Fibroblast of skin of left biceps (primary cell): ENCODE data around the gene MCC.
"Not testable (repeated sequence)": the region's sequence is repeated elsewhere in the genome, so short reads cannot be mapped to it uniquely, and the experiment has no call there.

ENCODE experiments used
- DNase-seq, 2 experiments: peaks; one replicate each; pipeline ENCODE4 v3.0.0-alpha.2; 2013; ENCODE audit warnings: low read depth in 2 of 2

Gene MCC

GRCh38 chr5:113082547-113082905 is 405.7 kb downstream of the MCC start:
- DNase-seq: no peak

- DNase-seq: no peak
Measured at GRCh38 chr5:113081881-113082546, 406.2 kb downstream of the MCC start.

GRCh38 chr5:113081091-113081839 is 407.0 kb downstream of the MCC start:
- no peak for DNase-seq

GRCh38 chr5:113076649-113077048 is 411.6 kb downstream of the MCC start:
- not testable (repeated sequence) for DNase-seq

GRCh38 chr5:113075019-113075418 is 413.2 kb downstream of the MCC start:
- no peak for DNase-seq

- not testable (repeated sequence) for DNase-seq
Measured at GRCh38 chr5:113073629-113074034, 414.6 kb downstream of the MCC start.

GRCh38 chr5:113071401-113071800 is 416.9 kb downstream of the MCC start:
- no peak for DNase-seq

- no peak for DNase-seq
Measured at GRCh38 chr5:113070901-113071300, 417.4 kb downstream of the MCC start.

GRCh38 chr5:113068559-113068958 is 419.7 kb downstream of the MCC start:
- no peak for DNase-seq

GRCh38 chr5:113067635-113068344 is 420.5 kb downstream of the MCC start:
- no peak for DNase-seq

- no peak for DNase-seq
Measured at GRCh38 chr5:113065626-113066025, 422.6 kb downstream of the MCC start.

GRCh38 chr5:113064806-113065205 is 423.4 kb downstream of the MCC start:
- DNase-seq: no peak

- DNase-seq: no peak
Measured at GRCh38 chr5:113063927-113064326, 424.3 kb downstream of the MCC start.

GRCh38 chr5:113062869-113063508 is 425.3 kb downstream of the MCC start:
- no peak for DNase-seq

GRCh38 chr5:113061846-113062780 is 426.1 kb downstream of the MCC start:
- peak; percentile 62 to 64 for DNase-seq

- no peak for DNase-seq
Measured at GRCh38 chr5:113060408-113061025, 427.7 kb downstream of the MCC start.

- peak; percentile 78 to 79 for DNase-seq
Measured at GRCh38 chr5:113059232-113060040, 428.8 kb downstream of the MCC start.

GRCh38 chr5:113058706-113059226 is 429.5 kb downstream of the MCC start:
- DNase-seq: no peak

- DNase-seq: no peak
Measured at GRCh38 chr5:113058269-113058668, 430.0 kb downstream of the MCC start.

- no peak for DNase-seq
Measured at GRCh38 chr5:113057557-113057984, 430.7 kb downstream of the MCC start.
